CD14-positive monocyte (primary cell): ENCODE results near the gene ELF5. TPM values are rescaled to one million over a fixed set of nuclear protein-coding genes. Genes with fewer than 3 reads are reported as not detected.

Source experiments
- DNase-seq, 3 donors: peaks; one replicate each; pipeline ENCODE4 v3.0.0-alpha.2; 2011 to 2022
- H2AFZ ChIP-seq: 2 replicates; pipeline ENCODE4 v1.6.0; 2012; ENCODE audit warnings: mild to moderate bottlenecking, low read depth, low read length, inconsistent platforms; ENCODE audit not compliant: insufficient read depth, poor library complexity, severe bottlenecking
- H3K27ac ChIP-seq, 2 donors: 1 replicate in 1 of 2; 2 replicates in 1 of 2; pipeline ENCODE4 v1.5.1; 2012 to 2013; ENCODE audit warnings: low read length in 2 of 2, control low read depth in 1 of 2, inconsistent platforms in 1 of 2, low read depth in 1 of 2, mild to moderate bottlenecking in 1 of 2
- H3K27me3 ChIP-seq, 2 donors: one replicate each; pipeline versions ENCODE4 v1.6.0 to v1.6.1; 2011 to 2013; ENCODE audit warnings: low read length in 2 of 2; ENCODE audit not compliant: control insufficient read depth in 2 of 2, insufficient read depth in 2 of 2
- H3K36me3 ChIP-seq, 2 donors: replicated peaks in 1 of 2; 1 replicate in 1 of 2; 2 replicates in 1 of 2; pipeline versions ENCODE4 v1.5.1 to v1.6.1; 2012 to 2013; ENCODE audit warnings: low read length in 2 of 2, control low read depth in 1 of 2, inconsistent platforms in 1 of 2, mild to moderate bottlenecking in 1 of 2; ENCODE audit not compliant: insufficient read depth in 2 of 2, control insufficient read depth in 1 of 2
- H3K4me1 ChIP-seq, 2 donors: 1 replicate in 1 of 2; 2 replicates in 1 of 2; pipeline versions ENCODE4 v1.5.1 to v1.6.1; 2012 to 2013; ENCODE audit warnings: low read length in 2 of 2, control low read depth in 1 of 2, inconsistent platforms in 1 of 2, mild to moderate bottlenecking in 1 of 2, moderate library complexity in 1 of 2; ENCODE audit not compliant: insufficient read depth in 2 of 2, control insufficient read depth in 1 of 2
- H3K4me2 ChIP-seq: replicated peaks from 2 replicates; pipeline ENCODE3; 2012; ENCODE audit warnings: low read length, moderate library complexity, mild to moderate bottlenecking; ENCODE audit not compliant: poor library complexity, severe bottlenecking; ENCODE audit errors: extremely low read depth
- H3K4me3 ChIP-seq, 3 experiments: fragments of 200-600 bp in 1 of 3; sonication (generic) in 1 of 3; replicated peaks in 1 of 3; 1 replicate in 2 of 3; 2 replicates in 1 of 3; pipeline ENCODE4 v1.5.1; 2011 to 2013; ENCODE audit warnings: low read length in 3 of 3, mild to moderate bottlenecking in 3 of 3, control low read depth in 2 of 3, low read depth in 2 of 3, inconsistent platforms in 1 of 3, moderate library complexity in 1 of 3
- H3K79me2 ChIP-seq: 2 replicates; pipeline ENCODE4 v1.6.0; 2012; ENCODE audit warnings: mild to moderate bottlenecking, control low read depth, inconsistent platforms, low read length, moderate library complexity; ENCODE audit not compliant: insufficient read depth
- H3K9ac ChIP-seq: 2 replicates; pipeline ENCODE4 v1.6.0; 2017; ENCODE audit warnings: low read length, mild to moderate bottlenecking; ENCODE audit not compliant: insufficient read depth, poor library complexity, severe bottlenecking
- H3K9me3 ChIP-seq, 2 donors: replicated peaks in 1 of 2; 1 replicate in 1 of 2; 2 replicates in 1 of 2; pipeline versions ENCODE4 v1.5.1 to v1.6.1; 2012 to 2013; ENCODE audit warnings: low read length in 2 of 2, control low read depth in 1 of 2; ENCODE audit not compliant: control insufficient read depth in 1 of 2, insufficient read depth in 1 of 2
- H4K20me1 ChIP-seq: 2 replicates; pipeline ENCODE4 v1.6.0; 2012; ENCODE audit warnings: mild to moderate bottlenecking, low read length, control low read depth, moderate library complexity; ENCODE audit not compliant: insufficient read depth
- H3K27ac Mint-ChIP-seq, 7 donors: one replicate each; pipeline ENCODE4 v1.8.0; 2020; ENCODE audit warnings: mild to moderate bottlenecking in 7 of 7, mixed read lengths in 7 of 7, moderate library complexity in 6 of 7, inconsistent platforms in 2 of 7
- H3K27me3 Mint-ChIP-seq, 3 donors: one replicate each; pipeline ENCODE4 v1.8.0; 2021 to 2022; ENCODE audit warnings: low read depth in 3 of 3, mild to moderate bottlenecking in 3 of 3, mixed read lengths in 3 of 3, moderate library complexity in 3 of 3, inconsistent platforms in 1 of 3
- H3K36me3 Mint-ChIP-seq, 2 donors: one replicate each; pipeline ENCODE4 v1.8.0; 2020; ENCODE audit warnings: mixed read lengths in 2 of 2, inconsistent platforms in 1 of 2, mild to moderate bottlenecking in 1 of 2
- H3K4me1 Mint-ChIP-seq: one replicate; pipeline ENCODE4 v1.8.0; 2020; ENCODE audit warnings: mild to moderate bottlenecking, mixed read lengths
- H3K4me3 Mint-ChIP-seq, 2 donors: one replicate each; pipeline ENCODE4 v1.8.0; 2020; ENCODE audit warnings: mild to moderate bottlenecking in 2 of 2, mixed read lengths in 2 of 2, moderate library complexity in 1 of 2
- H3K9me3 Mint-ChIP-seq, 7 donors: one replicate each; pipeline ENCODE4 v1.8.0; 2020 to 2022; ENCODE audit warnings: mixed read lengths in 7 of 7, mild to moderate bottlenecking in 6 of 7, moderate library complexity in 6 of 7, inconsistent platforms in 2 of 7
- WGBS: methylation state at CpG from one replicate; pipeline ENCODE4 v1.1.5; 2013; ENCODE audit warnings: missing lambda C conversion rate; ENCODE audit not compliant: insufficient coverage; 5-methylcytosine and 5-hydroxymethylcytosine counted together
- intact Hi-C, 2 donors: fragments of 100-400 bp; cut with micrococcal nuclease; formaldehyde crosslinking; loops; one replicate each; pipeline versions ENCODE4 v1.15.0 to v1.15.1; 2023
- polyA plus RNA-seq, 3 donors: library from polyadenylated mRNA; depleted of rRNA in 1 of 3; unstranded in 2 of 3; stranded (reverse) in 1 of 3; fragments of 300-500 nt in 2 of 3; fragments of >200 nt in 1 of 3; fragmentation: Illumina TruSeq in 2 of 3; gene quantifications; 1 replicate in 2 of 3; 2 replicates in 1 of 3; pipeline ENCODE4 v1.2.3, GENCODE V29; 2012 to 2021
- TF ChIP-seq, protein P1 (sequence below): fragments of 200-600 bp; IDR thresholded peaks from one replicate; pipeline ENCODE4 v1.8.0; 2022; ENCODE audit warnings: antibody characterized with exemption, mild to moderate bottlenecking

ELF5 gene
- polyA plus RNA-seq, 3 donors: 0.27 TPM; not detected in 2

DNA sequence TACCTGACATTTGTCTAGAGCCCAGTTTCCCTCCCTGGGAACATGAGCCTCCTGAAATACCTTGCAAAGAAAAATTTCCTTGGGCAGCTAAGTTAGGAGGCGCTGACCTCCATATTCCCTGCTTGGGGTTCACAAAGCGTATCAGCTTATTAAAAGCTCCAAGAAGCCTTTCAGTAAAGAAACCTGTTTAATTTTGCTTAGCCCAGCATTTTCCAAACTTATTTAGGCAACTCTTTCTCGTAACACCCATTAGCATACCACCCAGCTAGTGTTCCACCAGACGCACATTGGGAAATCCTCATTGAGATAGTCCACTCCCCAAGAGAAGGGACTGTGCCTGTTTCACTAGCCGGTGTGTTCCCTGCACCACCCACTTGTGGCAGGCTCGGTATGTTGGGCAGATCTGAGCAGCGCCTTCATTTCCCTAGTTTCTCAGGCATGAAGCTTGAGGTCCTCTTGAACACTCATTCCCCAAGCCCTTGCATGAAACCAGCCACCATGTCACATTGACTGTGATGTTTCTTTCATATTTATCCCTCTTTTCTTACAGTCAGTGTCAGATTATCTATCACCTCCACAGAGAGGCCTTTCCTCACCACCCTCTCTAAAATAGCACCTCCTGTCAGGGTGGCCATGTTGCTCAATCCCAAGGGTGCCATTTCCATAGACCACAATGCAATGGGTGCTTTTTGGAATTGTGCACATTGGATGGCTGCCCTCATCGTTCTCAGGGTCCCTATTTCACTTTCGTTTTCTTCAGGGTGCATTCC lies 12.5 kb upstream of the ELF5 start:
- no peaks in the 10 kb centered on the region for H3K36me3 Mint-ChIP-seq
- Histone ChIP-seq H3K4me1 (no peaks in the 10 kb centered on the region), H3K9me3 (no peaks in the 10 kb centered on the region), H3K9ac (no peak overlapping the region), H2AFZ (no peak overlapping the region), H3K27me3 (peaks cover 0 to 3% of the 10 kb centered on the region in 2 donors), H3K4me2 (no peak overlapping the region), H3K4me3 (no peak overlapping the region), H3K79me2 (no peaks in the 10 kb centered on the region), H4K20me1 (no peaks in the 10 kb centered on the region), H3K36me3 (no peaks in the 10 kb centered on the region), H3K27ac (no peak overlapping the region)
- H3K27ac Mint-ChIP-seq: no peak overlapping the region
- H3K27me3 Mint-ChIP-seq: peaks cover 0 to 3% (median 2%) of the 10 kb centered on the region in 3 donors
- no peak for DNase-seq
- no peaks in the 10 kb centered on the region for H3K4me1 Mint-ChIP-seq
- no peaks in the 10 kb centered on the region for H3K9me3 Mint-ChIP-seq
- no peak overlapping the region for H3K4me3 Mint-ChIP-seq
- intact Hi-C loops: no loop called here
- 96% methylated on average over 7 of the region's 9 CpGs for whole genome bisulfite sequencing
- TF ChIP-seq, protein P1, sequence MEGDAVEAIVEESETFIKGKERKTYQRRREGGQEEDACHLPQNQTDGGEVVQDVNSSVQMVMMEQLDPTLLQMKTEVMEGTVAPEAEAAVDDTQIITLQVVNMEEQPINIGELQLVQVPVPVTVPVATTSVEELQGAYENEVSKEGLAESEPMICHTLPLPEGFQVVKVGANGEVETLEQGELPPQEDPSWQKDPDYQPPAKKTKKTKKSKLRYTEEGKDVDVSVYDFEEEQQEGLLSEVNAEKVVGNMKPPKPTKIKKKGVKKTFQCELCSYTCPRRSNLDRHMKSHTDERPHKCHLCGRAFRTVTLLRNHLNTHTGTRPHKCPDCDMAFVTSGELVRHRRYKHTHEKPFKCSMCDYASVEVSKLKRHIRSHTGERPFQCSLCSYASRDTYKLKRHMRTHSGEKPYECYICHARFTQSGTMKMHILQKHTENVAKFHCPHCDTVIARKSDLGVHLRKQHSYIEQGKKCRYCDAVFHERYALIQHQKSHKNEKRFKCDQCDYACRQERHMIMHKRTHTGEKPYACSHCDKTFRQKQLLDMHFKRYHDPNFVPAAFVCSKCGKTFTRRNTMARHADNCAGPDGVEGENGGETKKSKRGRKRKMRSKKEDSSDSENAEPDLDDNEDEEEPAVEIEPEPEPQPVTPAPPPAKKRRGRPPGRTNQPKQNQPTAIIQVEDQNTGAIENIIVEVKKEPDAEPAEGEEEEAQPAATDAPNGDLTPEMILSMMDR: no peak

DNA sequence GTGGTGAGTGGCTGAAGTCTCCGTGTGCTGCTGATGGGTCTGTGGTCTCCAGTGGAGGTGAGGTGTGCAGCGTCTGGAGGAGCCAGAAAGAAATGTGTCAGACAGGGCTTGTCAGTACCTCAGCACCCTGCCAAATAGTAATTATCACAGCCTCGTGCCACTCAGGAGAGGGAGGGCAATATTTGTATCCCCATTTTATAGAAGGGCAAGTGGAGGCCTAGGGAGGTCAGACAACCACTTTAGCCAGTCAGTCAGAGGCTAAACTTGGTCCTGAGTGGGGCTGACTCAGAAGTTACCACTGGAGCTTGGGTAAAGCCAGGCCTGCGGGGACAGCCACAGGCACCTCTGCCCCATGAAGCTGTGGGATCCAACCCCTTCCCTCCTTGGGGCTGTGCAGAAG lies 11.5 kb upstream of the ELF5 start:
- H3K27ac ChIP-seq: no peak overlapping the region
- H3K4me2 ChIP-seq: no peak overlapping the region
- no peak overlapping the region for H3K9ac ChIP-seq
- H3K9me3 ChIP-seq: no peaks in the 10 kb centered on the region
- no peaks in the 10 kb centered on the region for H3K36me3 ChIP-seq
- Mint-ChIP-seq H3K36me3 (no peaks in the 10 kb centered on the region), H3K4me3 (no peak overlapping the region), H3K9me3 (no peaks in the 10 kb centered on the region), H3K27ac (no peak overlapping the region), H3K4me1 (no peaks in the 10 kb centered on the region), H3K27me3 (peaks cover 0 to 3% (median 2%) of the 10 kb centered on the region in 3 donors)
- H3K27me3 ChIP-seq: peaks cover 0 to 2% of the 10 kb centered on the region in 2 donors
- DNase-seq: no peak
- H3K4me1 ChIP-seq: no peaks in the 10 kb centered on the region
- no peaks in the 10 kb centered on the region for H4K20me1 ChIP-seq
- TF ChIP-seq, protein P1: no peak
- WGBS: 95% methylated on average over 2 of the region's 4 CpGs
- H3K4me3 ChIP-seq: no peak overlapping the region
- intact Hi-C loops: no loop called here
- H2AFZ ChIP-seq: no peak overlapping the region
- H3K79me2 ChIP-seq: no peaks in the 10 kb centered on the region
